DMS 273 treated with DMSO at 0.1 percent for 48 hours (cell line): ENCODE measurements around the gene SYNPR.

ENCODE experiments used
- DNase-seq: peaks from one replicate; lab custom pipeline; 2025; lab: John Stamatoyannopoulos, UW

Gene SYNPR

GRCh38 chr3:63556401-63556800, 278.3 kb downstream of the SYNPR start:
- DNase-seq: no peak

- no peak for DNase-seq
Measured at GRCh38 chr3:63557912-63558311, 279.8 kb downstream of the SYNPR start.

- DNase-seq: no peak
Measured at GRCh38 chr3:63559884-63560283, 281.8 kb downstream of the SYNPR start.

GRCh38 chr3:63561879-63562278, 283.8 kb downstream of the SYNPR start:
- no peak for DNase-seq

GRCh38 chr3:63562323-63562722, 284.2 kb downstream of the SYNPR start:
- DNase-seq: no peak

GRCh38 chr3:63563572-63563971, 285.5 kb downstream of the SYNPR start:
- DNase-seq: no peak

- no peak for DNase-seq
Measured at GRCh38 chr3:63565220-63565619, 287.1 kb downstream of the SYNPR start.

- no peak for DNase-seq
Measured at GRCh38 chr3:63571682-63572081, 293.6 kb downstream of the SYNPR start.

- peak; percentile 47 for DNase-seq
Measured at GRCh38 chr3:63576846-63577245, 298.7 kb downstream of the SYNPR start.

GRCh38 chr3:63578858-63579257, 300.8 kb downstream of the SYNPR start:
- DNase-seq: no peak

GRCh38 chr3:63580151-63580550, 302.0 kb downstream of the SYNPR start:
- no peak for DNase-seq

- no peak for DNase-seq
Measured at GRCh38 chr3:63582943-63583500, 304.9 kb downstream of the SYNPR start.

- no peak for DNase-seq
Measured at GRCh38 chr3:63584681-63585080, 306.6 kb downstream of the SYNPR start.

- peak; percentile 34 for DNase-seq
Measured at GRCh38 chr3:63585927-63586326, 307.8 kb downstream of the SYNPR start.

GRCh38 chr3:63588895-63589294, 310.8 kb downstream of the SYNPR start:
- no peak for DNase-seq

- DNase-seq: no peak
Measured at GRCh38 chr3:63593779-63594178, 315.7 kb downstream of the SYNPR start.

- no peak for DNase-seq
Measured at GRCh38 chr3:63595221-63595620, 317.1 kb downstream of the SYNPR start.

GRCh38 chr3:63597019-63597418, 318.9 kb downstream of the SYNPR start:
- no peak for DNase-seq

- DNase-seq: no peak
Measured at GRCh38 chr3:63607716-63608115, 329.6 kb downstream of the SYNPR start.

- no peak for DNase-seq
Measured at GRCh38 chr3:63609408-63609807, 331.3 kb downstream of the SYNPR start.

GRCh38 chr3:63609834-63610233, 331.7 kb downstream of the SYNPR start:
- DNase-seq: no peak

GRCh38 chr3:63611382-63611781, 333.3 kb downstream of the SYNPR start:
- no peak for DNase-seq

- DNase-seq: no peak
Measured at GRCh38 chr3:63613561-63613960, 335.5 kb downstream of the SYNPR start.

GRCh38 chr3:63617391-63617790, 339.3 kb downstream of the SYNPR start:
- DNase-seq: no peak
